ENCODE results near the gene IFI35. TPM values are rescaled to one million over a fixed set of nuclear protein-coding genes. Genes with fewer than 3 reads are reported as not detected.

Gene IFI35
- total RNA-seq (10 to 100 TPM; 39.0 to 41.5 TPM), polyA plus RNA-seq (ENCODE audit: insufficient read length in 6 of 6) (10 to 100 TPM; 17.5 to 20.7 (median 18.5) TPM)
- long read RNA-seq, donor 1, transcript IFI35-204 (7 exons, 1,232 nt) = major isoform, 8 of 26 reads
- long read RNA-seq, donor 1, partial matches to known transcripts = 16 of 26 reads
- long read RNA-seq, donor 1, other reads (novel, unspliced or antisense) = 0 of 26 reads
- long read RNA-seq, donor 2, partial matches to known transcripts = 0 of 5 reads
- long read RNA-seq, donor 2, other reads (novel, unspliced or antisense) = 0 of 5 reads
- long read RNA-seq, donor 3, partial matches to known transcripts = 5 of 10 reads
- long read RNA-seq, donor 3, other reads (novel, unspliced or antisense) = 0 of 10 reads
- long read RNA-seq, donor 4, transcript IFI35-203 (7 exons, 1,241 nt) = minor isoform, 26 of 75 reads
- long read RNA-seq, donor 4, transcript IFI35-204 (7 exons, 1,232 nt) = major isoform, 40 of 75 reads
- long read RNA-seq, donor 4, partial matches to known transcripts = 1 of 75 reads
- long read RNA-seq, donor 4, other reads (novel, unspliced or antisense) = 8 of 75 reads
- long read RNA-seq, donor 5, transcript IFI35-203 (7 exons, 1,241 nt) = major isoform, 8 of 20 reads
- long read RNA-seq, donor 5, partial matches to known transcripts = 5 of 20 reads
- long read RNA-seq, donor 5, other reads (novel, unspliced or antisense) = 0 of 20 reads
- long read RNA-seq, donor 6, partial matches to known transcripts = 5 of 12 reads
- long read RNA-seq, donor 6, other reads (novel, unspliced or antisense) = 0 of 12 reads
- long read RNA-seq, donor 7, partial matches to known transcripts = 0 of 1 reads
- long read RNA-seq, donor 7, other reads (novel, unspliced or antisense) = 0 of 1 reads
- long read RNA-seq, donor 8, transcript IFI35-203 (7 exons, 1,241 nt) = major isoform, 5 of 8 reads
- long read RNA-seq, donor 8, partial matches to known transcripts = 0 of 8 reads
- long read RNA-seq, donor 8, other reads (novel, unspliced or antisense) = 0 of 8 reads
- long read RNA-seq, donor 9 = 0 reads
- long read RNA-seq, donor 10, transcript IFI35-203 (7 exons, 1,241 nt) = minor isoform, 37 of 101 reads
- long read RNA-seq, donor 10, transcript IFI35-204 (7 exons, 1,232 nt) = major isoform, 51 of 101 reads
- long read RNA-seq, donor 10, partial matches to known transcripts = 3 of 101 reads
- long read RNA-seq, donor 10, other reads (novel, unspliced or antisense) = 10 of 101 reads
- long read RNA-seq, donor 11 = 0 reads
- long read RNA-seq, donor 12, transcript IFI35-204 (7 exons, 1,232 nt) = major isoform, 5 of 14 reads
- long read RNA-seq, donor 12, partial matches to known transcripts = 7 of 14 reads
- long read RNA-seq, donor 12, other reads (novel, unspliced or antisense) = 0 of 14 reads

- Histone ChIP-seq H3K27ac (peak within 1 kb of the TSS; percentile 90 to 95), H3K27me3 (no peaks in the 10 kb centered on the region), H3K36me3 (peaks cover 0 to 37% of the 10 kb centered on the region in 2 donors), H3K4me1 (peaks cover 4 to 71% of the 10 kb centered on the region in 2 donors), H3K4me3 (peak within 1 kb of the TSS; percentile 65 to 67), H3K9me3 (no peaks in the 10 kb centered on the region)
- intact Hi-C loops (cut with DNase I) = no loop called here
- DNase-seq (peak; percentile 71 to 94 (median 90)), ATAC-seq (peak; percentile 97)
- peak in 1 of 2 donors; percentile 18 for TF ChIP-seq CTCF (IDR thresholded peaks at IDR 0.05)
Measured at GRCh38 chr17:43006639-43007551, at the start of gene IFI35. TSS of gene IFI35 (plus strand) at chr17:43006784. CDS start at chr17:43006948, 164 bp downstream.

GRCh38 chr17:42964161-42964932, 42.2 kb upstream of the IFI35 start, which contains the start of gene AARSD1:
TSS of gene AARSD1 (minus strand) at chr17:42964454. CDS start at chr17:42964440, 14 bp downstream.
- DNase-seq = peak; percentile 91 to 96 (median 94)
- peaks cover 6 to 8% of the 10 kb centered on the region in 2 donors for H3K4me1 ChIP-seq
- peaks cover 0 to 28% of the 10 kb centered on the region in 2 donors for H3K36me3 ChIP-seq
- TF ChIP-seq CTCF (IDR thresholded peaks at IDR 0.05) = no peak
- peak within 1 kb of the TSS; percentile 66 to 79 for H3K4me3 ChIP-seq
- intact Hi-C loops (cut with DNase I) = no loop called here
- peak; percentile 97 for ATAC-seq
- H3K27me3 ChIP-seq = no peaks in the 10 kb centered on the region
- peak within 1 kb of the TSS; percentile 81 for H3K27ac ChIP-seq
- no peaks in the 10 kb centered on the region for H3K9me3 ChIP-seq

GRCh38 chr17:42967925-42968324, 38.7 kb upstream of the IFI35 start:
- no peak for ATAC-seq
- Histone ChIP-seq H3K27ac (no peak overlapping the region), H3K36me3 (no peaks in the 10 kb centered on the region), H3K9me3 (no peaks in the 10 kb centered on the region), H3K4me1 (peaks cover 6 to 8% of the 10 kb centered on the region in 2 donors), H3K27me3 (no peaks in the 10 kb centered on the region), H3K4me3 (no peak overlapping the region)
- intact Hi-C loops (cut with DNase I) = no loop called here
- no peak for DNase-seq
- TF ChIP-seq CTCF (IDR thresholded peaks at IDR 0.05) = no peak
